GM23248 (cell line): ENCODE results near the gene COBLL1.

Experiments
- EZH2 ChIP-seq: fragments of 200-600 bp; sonication (generic); IDR thresholded peaks from 2 replicates; pipeline ENCODE4 v1.6.1; 2018; ENCODE audit warnings: antibody characterized with exemption, mild to moderate bottlenecking; ENCODE audit not compliant: insufficient read depth, poor library complexity, severe bottlenecking
- EZH2phosphoT487 ChIP-seq: fragments of 200-600 bp; sonication (generic); IDR thresholded peaks from 2 replicates; pipeline ENCODE4 v1.6.1; 2018; ENCODE audit warnings: antibody characterized with exemption, moderate library complexity, mild to moderate bottlenecking, low read depth; ENCODE audit not compliant: insufficient read depth

DNA sequence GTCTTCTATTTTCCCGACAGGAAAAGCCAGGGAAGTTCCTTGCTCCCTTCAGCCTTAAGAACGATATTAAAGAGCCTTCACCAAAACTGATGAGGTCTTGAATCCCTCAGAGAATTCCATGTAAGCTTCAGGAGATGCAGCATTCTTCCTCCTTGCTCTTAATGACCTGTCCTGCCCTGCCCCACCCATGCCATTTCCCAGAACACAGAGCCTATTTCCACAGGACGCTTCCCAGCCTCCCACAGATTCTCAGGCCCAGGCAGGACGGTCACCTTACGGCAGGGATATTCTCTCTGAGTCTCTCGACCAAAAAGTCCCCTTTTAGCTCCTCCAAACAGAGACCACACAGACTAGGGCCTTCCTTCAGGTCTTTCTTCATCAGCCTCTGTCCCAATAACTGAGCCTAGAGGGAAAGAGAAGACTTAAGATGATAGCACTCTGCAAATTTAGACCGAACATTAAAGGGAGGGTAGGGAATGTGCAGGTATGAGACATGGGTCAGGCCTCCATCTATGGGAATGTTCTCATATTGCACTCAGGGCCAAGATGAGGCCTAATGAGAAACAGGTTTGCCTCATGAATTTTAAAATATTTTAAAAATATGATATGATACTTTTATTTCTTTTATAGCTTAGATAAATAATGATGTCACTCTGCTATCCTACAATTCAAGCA lies 62.1 kb downstream of the COBLL1 start:
- TF ChIP-seq EZH2phosphoT487 (no peak), EZH2 (no peak)
